HG02970 (cell line): Measurements from ENCODE around the gene FADD.
A peak's percentile ranks its signal among the peaks of the same experiment; 100 is the strongest.

ENCODE experiments used
- ATAC-seq: cut with Tn5 transposase; IDR thresholded peaks from one replicate; pipeline ENCODE4 v1.9.1; 2021; ENCODE audit warnings: mild to moderate bottlenecking, moderate library complexity, moderate number of reproducible peaks; ENCODE audit not compliant: unreplicated experiment, low FRiP score

Gene FADD, protein sequence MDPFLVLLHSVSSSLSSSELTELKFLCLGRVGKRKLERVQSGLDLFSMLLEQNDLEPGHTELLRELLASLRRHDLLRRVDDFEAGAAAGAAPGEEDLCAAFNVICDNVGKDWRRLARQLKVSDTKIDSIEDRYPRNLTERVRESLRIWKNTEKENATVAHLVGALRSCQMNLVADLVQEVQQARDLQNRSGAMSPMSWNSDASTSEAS

DNA sequence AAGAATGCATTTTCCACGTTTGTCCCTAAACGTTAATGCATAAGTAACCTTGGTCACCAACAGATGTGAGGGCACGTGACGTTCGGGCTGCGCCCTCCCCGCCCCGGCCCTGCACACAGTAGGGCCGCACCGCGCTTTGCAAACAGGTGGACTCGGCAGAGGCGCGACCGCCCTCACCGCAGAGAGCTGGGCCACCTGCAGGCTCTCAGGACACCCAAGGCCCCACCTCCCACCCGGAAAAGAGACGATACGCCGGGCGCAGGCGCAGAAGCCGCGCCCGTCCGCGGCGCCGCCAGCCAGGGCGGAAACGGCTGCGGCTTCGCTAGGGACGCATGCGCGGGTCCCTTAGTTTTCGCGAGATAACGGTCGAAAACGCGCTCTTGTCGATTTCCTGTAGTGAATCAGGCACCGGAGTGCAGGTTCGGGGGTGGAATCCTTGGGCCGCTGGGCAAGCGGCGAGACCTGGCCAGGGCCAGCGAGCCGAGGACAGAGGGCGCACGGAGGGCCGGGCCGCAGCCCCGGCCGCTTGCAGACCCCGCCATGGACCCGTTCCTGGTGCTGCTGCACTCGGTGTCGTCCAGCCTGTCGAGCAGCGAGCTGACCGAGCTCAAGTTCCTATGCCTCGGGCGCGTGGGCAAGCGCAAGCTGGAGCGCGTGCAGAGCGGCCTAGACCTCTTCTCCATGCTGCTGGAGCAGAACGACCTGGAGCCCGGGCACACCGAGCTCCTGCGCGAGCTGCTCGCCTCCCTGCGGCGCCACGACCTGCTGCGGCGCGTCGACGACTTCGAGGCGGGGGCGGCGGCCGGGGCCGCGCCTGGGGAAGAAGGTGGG is at the start of gene FADD:
TSS of gene FADD (plus strand) at position 377 of the 831 bp plus-strand sequence. CDS start at position 541, 164 bp downstream.
- ATAC-seq = peak; percentile 74

DNA sequence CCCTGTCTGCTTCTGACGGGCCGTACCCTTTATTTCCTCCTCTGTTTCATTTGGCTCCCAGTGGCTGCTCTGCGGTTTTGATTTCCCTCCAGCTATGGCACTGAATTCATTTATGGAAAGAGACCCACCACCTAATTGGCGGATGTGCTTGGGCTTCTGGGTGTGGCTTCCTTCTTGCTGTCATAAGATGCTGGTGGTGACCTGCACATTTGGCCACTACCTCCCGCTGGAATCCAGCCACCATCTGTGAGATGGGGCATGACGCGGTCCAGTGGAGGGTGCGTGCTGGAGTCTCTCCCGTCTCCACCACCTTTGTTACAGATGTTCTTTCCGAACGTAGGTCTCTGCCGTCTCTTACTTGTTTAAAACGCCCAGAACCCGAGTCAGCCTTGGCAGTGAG is 47.7 kb upstream of the FADD start:
- ATAC-seq = no peak

DNA sequence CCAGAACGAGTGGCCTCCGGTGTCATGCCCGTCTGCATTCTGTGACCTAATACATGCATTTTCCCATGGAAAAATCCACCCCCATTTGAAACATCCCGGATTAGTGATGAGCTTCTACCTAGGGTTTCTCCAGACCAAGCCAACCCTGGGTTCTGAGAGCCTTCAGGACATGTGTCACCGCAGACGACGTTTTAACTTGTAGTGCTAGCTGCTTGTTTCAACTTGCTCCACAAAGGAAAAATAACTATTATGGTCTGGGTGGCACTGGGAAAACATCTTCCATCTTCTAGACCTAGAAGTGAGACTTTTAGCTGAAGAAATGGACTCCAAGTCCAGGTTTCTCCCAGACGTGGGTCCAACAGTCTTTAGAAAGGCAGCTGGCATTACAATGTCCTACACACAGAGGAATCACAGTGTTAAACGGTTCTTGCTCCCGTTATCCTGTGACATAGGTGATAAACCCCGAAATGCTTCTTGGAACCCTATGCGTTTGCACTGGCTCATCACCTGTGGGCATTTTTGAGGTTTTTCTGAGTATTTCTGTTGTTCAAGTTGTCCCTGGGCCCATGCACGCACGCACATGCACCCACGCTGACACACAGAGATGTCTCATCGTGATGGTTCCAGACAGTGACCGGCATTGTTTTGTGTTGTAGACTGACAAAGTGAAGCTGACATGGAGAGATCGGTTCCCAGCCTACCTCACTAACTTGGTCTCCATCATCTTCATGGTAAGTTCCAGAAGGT is 46.6 kb upstream of the FADD start:
- no peak for ATAC-seq

DNA sequence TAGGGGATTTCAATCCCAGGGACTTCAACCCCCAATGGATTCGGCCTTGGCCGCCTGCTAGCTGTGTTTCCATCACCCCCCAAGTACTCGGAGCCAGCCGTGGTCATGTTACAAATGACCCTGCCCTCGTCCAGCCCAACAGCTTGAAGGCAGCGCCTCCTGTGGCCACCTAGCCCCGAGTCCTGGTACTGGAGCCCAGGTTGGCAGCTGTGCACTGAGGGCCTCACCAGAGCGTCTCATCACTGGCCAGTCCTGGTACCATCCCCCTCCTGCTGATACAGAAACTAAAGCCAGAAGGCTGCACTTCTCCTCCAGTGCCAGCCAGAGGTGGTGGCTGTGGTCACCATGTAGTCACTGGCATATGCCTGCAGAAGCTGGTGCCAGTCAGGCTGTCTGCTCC is 44.9 kb upstream of the FADD start:
- no peak for ATAC-seq

DNA sequence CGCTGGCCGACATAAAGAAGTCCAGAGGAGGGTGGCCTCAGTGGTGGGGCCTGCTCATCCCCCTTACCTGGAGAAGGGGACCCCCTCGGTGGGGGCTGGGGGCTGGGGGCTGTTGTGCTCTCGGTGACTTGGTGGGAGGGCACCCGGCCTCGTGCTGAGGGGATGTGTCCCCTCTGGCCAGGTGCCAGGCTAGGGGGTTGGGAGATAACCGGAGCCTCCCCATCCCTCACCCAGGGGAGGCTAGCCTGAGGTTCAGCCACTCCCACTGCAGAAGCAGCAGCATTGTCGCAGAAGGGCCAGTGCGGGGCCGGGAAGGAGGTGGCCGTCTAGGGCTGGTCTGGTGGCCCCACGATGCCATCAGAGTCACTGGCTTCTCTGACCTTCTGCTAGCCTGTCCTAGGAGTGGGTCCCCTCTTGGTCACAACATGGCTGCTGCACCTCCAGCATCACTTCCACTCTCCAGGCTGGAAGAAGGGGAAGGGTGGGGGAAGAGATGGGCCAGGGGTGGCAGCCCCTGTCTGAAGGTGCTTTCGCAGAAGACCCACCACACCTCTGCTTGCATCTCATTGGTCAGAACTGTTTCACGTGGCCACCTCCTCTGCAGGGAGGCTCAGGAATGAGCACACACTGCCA is 44.2 kb upstream of the FADD start:
- ATAC-seq = no peak

DNA sequence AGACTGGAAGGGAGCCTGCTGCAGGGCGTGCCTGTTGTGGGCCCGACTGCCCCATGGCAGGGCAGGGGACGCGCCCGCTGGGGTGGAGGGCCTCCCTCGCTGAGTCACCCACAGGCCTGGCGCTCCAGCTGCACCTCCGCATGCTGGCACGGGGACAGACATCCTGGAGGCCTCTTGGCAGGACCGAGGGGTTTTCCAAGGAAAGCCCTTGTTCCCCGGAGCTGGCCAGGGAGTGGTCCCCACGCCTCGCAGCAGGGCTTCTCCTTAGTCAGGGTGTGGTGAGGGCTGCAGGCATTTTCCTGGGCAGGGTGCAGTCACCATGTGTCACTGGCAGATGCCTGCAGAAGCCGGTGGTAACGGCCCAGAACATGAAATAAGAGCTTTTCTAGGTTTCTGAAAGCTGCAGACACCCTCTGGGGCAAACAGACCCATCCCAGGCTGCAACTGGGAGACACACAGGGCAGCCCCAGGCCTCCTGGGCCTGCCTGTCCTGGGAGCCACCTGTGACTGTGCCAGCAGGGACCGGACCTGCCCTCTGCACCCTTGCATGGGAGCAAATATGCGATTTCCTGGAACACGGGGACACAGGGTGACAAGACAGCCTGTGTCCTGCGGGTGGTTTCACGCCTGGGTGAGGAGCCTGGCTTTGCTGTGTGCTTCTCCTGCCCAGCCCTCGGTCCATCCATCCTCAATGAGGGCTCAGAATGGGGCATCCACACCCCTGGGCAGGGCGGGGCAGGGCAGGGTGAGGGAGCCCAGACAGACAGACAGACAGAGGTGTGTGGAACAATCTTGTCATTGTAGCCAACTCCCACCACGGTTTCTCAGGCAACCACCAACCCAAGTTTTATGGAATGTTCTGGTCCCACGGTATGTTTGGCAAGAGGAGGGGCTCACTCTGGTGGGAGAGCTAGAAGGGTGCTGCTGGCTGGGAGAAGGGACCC is 43.2 kb upstream of the FADD start:
- ATAC-seq = no peak

DNA sequence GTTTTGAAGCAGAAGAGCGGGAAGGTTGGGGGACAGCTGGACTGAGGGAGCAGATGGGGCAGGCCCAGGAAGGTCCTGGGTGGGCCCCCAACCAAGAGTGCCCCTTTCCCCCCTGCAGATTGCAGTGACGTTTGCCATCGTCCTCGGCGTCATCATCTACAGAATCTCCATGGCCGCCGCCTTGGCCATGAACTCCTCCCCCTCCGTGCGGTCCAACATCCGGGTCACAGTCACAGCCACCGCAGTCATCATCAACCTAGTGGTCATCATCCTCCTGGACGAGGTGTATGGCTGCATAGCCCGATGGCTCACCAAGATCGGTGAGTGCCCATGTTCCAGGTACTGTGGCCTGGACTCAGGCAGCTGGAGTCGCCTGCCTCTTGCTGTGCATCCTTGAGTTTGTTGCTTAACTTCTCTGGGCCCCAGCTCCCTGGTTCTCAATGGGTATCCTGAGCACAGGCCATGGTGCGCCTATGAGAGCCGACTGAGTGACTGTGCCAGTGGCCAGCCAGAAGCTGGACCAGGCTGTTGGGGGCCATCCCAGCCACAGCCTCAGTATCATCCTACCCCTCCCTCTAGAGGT is 42.0 kb upstream of the FADD start:
- ATAC-seq = no peak

DNA sequence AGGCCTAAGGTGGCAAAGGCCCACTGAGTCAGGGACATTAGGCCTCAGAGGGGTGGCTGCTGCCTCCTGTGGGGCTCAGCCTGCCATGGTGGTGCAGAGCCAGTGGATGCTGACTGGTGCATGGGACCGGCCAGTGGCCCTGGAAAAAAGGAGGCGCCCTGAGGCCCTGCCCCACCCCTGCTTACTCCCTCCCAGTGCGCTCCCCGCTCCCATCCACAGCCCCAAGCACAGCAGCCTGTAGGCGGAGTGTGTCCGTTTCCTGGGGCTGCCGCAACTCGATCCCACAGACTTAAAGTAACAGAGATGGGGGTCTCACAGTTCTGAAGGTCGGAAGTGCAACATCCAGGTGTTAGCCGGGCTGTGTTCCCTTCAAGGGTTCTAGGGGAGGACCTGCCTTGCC is 38.4 kb upstream of the FADD start:
- ATAC-seq = no peak

DNA sequence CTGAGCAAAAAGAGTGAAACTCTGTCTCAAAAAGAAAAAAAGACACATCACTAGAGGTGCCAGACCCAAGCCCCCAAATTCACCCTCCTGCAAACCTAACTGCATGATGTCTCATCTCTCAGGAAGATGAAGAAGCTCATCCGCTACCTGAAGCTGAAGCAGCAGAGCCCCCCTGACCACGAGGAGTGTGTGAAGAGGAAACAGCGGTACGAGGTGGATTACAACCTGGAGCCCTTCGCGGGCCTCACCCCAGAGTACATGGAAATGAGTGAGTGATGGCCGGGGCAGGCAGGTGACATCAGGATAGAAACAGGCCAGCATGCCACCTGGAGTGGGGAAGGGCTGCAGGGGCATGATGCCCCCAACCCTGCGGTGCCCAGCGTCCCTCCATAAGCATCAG is 36.0 kb upstream of the FADD start:
- no peak for ATAC-seq

DNA sequence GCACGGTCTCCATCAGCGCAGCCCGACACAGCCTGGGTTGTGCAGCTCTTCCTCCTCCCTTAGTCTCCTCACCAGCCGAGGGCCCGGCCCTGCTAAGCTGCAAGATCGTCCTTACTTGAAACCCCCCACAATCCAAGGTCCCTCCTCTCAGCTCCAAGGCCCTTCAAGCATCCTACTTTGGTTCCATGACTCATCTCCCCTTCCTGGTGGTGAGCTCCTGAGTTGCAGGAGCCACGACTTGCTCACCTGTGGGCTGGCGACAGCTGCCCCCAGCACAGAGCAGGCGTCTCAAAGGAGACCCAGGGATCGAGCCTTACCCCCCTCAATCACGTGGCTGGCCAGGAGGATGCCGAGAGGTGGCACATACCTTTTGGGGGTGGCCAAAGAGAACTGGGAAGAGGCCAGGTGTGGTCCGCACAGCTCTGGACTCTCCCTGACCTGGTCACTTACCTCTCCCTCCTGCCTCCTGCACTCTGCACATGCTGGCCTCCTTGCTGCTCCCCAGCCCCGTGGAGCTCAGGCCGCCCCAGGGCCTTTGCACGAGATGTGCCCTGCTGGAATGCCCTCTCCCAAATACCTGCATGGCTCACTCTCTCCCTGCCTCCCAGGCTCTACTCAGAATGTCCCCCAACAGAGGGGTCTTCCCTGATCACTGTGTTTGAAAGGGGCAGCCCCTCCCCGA is 35.2 kb upstream of the FADD start:
- ATAC-seq = no peak

DNA sequence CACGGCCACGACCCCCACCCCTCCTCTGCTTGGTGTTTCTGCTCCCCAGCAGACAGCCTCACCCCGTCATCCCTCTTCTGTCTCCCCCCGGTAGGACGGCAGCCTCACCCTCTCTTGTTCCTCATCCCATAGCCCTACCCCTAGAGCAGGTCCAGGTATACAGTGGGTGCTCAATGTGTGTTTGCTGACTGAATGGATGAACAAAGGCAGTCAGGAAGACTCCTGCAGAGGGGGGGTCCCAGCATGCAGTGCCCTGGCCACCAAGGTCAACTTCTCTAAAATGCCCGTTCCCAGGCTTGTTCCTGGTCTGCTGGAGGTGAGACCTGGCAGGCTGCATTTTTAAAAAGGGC is 34.7 kb upstream of the FADD start:
- ATAC-seq = no peak

DNA sequence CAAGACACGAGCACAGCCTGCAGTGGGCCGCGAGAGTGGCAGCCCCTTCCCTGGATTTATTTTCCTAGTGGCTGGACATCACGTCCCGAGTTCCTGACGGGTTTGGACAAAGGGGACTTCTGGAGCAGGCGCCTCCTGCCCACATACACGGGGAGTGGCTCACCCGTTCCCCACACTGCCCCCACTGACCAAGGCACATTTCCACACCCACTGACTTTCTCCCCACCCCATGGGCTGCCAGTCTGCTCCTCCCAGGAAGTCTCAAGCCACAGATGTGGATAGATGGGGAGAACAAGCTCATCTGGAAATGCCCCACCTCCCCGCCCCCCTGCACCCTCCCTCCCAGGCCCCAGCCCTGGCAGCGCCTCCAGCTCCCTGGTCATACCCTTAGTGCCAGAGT is 34.0 kb upstream of the FADD start:
- no peak for ATAC-seq

DNA sequence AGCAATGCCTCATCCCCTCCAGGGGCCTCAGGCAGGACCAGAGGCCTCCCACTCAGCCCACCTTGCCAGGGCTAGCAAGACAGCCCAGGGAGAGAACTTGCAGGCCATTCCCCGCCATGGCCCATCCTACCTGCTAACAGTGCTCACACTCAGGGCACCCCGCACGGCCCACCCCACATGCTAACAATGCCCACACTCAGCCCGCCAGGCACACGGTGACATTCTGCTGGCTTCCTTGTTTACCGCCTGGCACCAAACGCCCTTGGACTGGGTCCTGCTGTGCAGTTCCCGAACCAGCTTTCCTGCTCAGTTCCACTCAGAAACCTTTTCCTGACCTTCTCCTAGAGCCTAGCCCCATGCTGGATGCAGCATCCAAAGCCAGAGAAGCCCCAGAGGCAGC is 33.5 kb upstream of the FADD start:
- no peak for ATAC-seq

DNA sequence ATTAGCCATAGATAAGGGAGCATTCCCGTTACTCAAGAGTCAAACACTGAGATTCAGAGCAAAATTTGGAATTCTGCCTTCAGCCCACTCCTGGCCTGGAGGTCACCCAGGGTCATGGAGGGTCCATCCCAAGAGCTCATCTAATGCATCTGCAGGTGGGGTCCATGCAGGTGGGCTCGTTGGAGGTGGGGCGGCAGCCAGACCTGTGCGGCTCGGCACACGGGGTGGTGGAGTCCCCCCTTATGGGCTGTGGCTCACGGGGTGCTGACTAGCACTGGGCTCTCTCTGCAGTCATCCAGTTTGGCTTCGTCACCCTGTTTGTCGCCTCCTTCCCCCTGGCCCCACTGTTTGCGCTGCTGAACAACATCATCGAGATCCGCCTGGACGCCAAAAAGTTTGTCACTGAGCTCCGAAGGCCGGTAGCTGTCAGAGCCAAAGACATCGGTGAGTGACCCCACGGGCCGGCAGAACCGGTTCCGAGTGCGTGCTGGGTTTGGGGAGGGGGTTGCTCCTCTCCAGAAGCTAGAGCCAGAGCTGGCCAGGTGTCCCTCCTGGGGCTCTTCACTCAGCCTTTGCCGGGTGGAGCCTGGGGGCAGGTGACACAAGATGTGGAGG is 32.4 kb upstream of the FADD start:
- ATAC-seq = no peak

DNA sequence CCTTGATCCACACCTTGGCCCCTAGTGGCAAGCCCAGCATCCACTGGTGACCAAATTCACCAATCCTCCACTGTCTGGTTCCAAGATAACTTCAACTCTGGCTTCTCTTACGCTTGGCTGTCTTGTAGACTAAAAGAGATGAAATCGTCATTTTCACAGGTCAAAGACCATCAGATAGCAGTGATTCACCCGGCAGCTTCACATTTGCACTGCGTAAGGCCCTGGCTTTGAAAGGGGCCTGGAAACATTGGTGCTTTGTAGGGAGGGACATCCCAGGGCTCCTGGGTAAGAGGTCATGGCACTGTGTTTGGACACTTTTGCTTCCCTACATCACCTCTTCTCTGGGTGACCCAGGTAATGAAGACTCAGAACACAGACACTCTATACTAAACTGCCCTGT is 30.1 kb upstream of the FADD start:
- ATAC-seq = no peak

DNA sequence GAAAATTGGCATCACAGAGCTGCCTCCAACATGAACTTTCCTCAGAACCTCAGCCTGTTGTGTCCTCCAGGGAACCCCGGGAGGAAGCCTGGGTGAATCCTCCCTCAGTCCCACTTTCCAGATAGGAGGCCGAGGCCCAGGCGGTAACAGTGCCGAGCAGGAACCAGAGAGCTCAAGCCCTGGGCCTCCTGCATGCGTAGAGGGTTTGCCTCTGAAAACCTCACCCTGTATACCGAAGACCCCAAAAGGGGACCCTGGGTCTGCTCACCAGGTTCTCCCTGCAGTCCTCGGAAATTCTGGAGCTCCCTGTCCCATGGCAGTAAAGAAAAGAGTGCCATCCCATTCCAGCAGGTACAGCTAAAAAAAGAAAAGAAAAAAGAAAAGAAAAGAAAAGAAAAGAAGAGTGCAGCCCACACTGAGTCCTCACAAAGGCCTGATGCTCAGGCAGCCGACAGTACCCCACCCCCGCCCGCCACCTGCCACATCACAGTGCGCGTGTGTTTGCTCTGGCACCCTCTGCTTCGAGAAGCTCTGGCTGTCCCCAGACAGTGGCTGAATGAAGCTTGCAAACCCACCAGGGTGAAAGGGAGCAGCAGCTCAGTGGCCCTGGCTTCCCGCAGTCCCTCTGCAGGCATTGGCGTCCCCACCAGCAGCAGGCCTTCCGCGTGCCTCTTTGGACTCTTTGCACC is 28.4 kb upstream of the FADD start:
- ATAC-seq = no peak

DNA sequence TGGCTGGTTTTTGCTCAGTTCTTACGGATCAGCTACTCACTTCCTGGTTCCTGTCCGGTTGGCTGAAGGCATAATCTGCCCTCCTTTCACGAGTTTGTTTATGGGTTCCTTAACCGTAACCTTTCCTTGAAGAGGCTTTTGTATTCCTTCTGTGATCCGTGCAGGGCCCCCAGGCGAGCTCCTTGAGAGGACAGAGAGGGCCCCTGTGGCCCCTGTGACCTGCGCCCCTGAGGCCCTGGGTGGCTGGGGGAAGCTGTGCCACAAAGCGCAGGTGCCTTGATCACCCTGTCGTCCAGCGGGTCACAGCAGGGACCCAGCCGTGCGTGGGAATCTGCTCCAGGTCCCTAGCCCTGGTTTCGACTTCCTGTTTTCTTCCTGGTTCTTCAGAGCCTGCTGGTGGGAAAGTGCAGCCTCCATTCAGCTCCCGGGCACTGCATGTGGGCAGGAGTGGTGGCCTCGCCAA is 27.8 kb upstream of the FADD start:
- no peak for ATAC-seq
